BLaER1 treated with 17β-estradiol and CSF1 and Interleukin-3, amounts not matched to agents 10 nM and 100 nM (cell line): ENCODE data around the gene ME3.

Source experiments
- H3K27ac ChIP-seq, 11 experiments: shearing (Covaris generic); formaldehyde crosslinking; 2 replicates each; pipeline ENCODE4 v1.8.1; 2022
- H3K27me3 ChIP-seq, 11 experiments: shearing (Covaris generic); formaldehyde crosslinking; 2 replicates each; pipeline ENCODE4 v1.8.1; 2022
- H3K36me3 ChIP-seq, 11 experiments: shearing (Covaris generic); formaldehyde crosslinking; 2 replicates each; pipeline ENCODE4 v1.8.1; 2022
- H3K4me1 ChIP-seq, 10 experiments: shearing (Covaris generic); formaldehyde crosslinking; 2 replicates each; pipeline ENCODE4 v1.8.1; 2022
- H3K4me2 ChIP-seq, 11 experiments: shearing (Covaris generic); formaldehyde crosslinking; 2 replicates each; pipeline ENCODE4 v1.8.1; 2022
- H3K4me3 ChIP-seq, 10 experiments: shearing (Covaris generic); formaldehyde crosslinking; 2 replicates each; pipeline ENCODE4 v1.8.1; 2022
- H3K9ac ChIP-seq, 11 experiments: shearing (Covaris generic); formaldehyde crosslinking; 2 replicates each; pipeline ENCODE4 v1.8.1; 2022
- H3K9me3 ChIP-seq, 11 experiments: shearing (Covaris generic); formaldehyde crosslinking; replicated peaks in 1 of 11; 2 replicates each; pipeline ENCODE4 v1.8.1; 2022
- H4K20me1 ChIP-seq, 11 experiments: shearing (Covaris generic); formaldehyde crosslinking; 2 replicates each; pipeline ENCODE4 v1.8.1; 2022
- Cebpa-rat ChIP-seq, 11 experiments: shearing (Covaris generic); IDR thresholded peaks; 2 replicates each; pipeline ENCODE4 v1.8.1; 2022

Gene ME3

DNA sequence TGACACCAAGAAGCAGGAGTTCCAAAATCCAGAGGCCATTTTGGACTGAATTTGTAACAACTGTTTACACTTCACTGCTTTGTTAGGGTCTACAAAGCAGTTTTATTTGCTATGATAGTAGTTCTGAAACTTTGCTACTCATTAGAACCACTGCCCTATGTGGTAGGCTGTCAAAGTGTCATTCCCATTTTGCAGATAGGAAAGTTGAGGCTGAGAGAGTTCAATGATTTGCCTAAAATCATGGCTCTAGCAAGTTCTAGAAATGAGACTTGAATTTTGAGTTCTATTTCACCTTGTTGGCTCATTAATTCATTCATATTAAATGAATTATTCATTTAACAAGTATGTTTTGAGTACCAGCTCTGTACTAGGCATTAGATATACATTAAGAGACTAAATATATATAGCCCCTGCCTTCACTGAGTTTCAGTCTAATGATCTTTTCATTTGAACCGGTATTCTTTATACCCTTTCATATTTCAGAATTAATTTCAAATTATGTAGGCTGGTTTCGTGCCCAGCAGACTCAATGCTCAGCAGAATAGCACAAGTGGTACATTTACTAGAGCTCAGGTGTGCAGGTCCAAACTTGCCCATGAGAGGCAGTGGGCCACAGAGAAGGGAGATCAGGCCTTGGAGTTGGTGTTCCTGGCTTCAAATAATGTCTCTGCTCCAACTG lies 93.5 kb downstream of the ME3 start:
- H3K27me3 ChIP-seq = no peaks in the 10 kb centered on the region
- no peak overlapping the region for H3K4me3 ChIP-seq
- H4K20me1 ChIP-seq = no peaks in the 10 kb centered on the region
- H3K27ac ChIP-seq = no peak overlapping the region
- H3K4me1 ChIP-seq = no peaks in the 10 kb centered on the region
- H3K9ac ChIP-seq = no peak overlapping the region
- H3K4me2 ChIP-seq = no peak overlapping the region
- no peaks in the 10 kb centered on the region for H3K9me3 ChIP-seq
- H3K36me3 ChIP-seq = no peaks in the 10 kb centered on the region
- TF ChIP-seq Cebpa-rat (IDR thresholded peaks at IDR 0.05) = no peak

DNA sequence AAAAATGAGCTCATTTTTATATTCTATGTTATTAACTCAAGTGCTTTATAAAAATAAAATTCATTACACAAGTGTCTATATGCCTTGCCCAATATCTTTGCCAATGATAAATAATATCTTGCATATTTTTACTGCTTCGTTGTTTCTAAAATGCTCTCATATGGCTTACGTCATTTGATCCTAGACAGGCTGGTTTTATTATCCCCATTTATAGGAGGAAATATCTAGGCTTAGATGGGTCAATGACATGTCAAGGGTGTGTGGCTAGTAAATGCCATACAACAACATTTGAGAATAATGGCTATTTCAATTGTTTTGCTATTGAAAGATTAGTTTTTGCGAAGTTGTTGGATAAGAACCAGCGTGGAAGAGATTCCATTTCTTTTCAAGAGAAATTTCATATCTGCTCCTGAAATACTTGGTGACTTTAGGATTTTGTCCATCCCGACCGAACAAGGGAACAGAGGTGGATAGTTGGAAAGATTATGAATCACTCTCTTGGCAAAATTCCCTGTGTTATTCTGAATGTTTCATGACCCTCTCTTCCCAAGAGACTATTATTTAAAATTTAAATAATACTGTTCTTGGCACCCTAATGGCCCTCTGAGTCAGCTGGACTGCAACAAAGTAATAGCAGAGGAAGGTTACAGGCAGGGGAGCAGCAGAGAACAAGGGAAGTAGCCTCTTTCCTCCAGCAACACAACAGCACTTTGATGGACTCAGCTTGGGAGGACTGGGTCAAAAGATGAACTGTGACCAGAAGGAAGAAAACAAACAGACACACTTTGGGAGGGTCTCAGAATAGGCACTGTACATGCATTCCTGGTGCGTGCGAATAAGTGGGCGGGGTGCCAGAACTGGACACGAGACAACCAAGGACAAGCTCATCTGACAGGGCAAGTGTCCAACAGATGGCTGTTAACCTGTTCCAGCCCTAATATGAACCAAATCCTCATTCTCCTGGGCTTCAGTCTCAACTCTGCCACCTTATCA lies 94.5 kb downstream of the ME3 start:
- Histone ChIP-seq H3K27me3 (no peaks in the 10 kb centered on the region), H3K4me2 (no peak overlapping the region), H3K9ac (no peak overlapping the region), H3K9me3 (no peaks in the 10 kb centered on the region), H3K36me3 (no peaks in the 10 kb centered on the region), H4K20me1 (no peaks in the 10 kb centered on the region), H3K4me1 (peaks cover 0 to 6% (median 0%) of the 10 kb centered on the region in 10 experiments; a peak in 2 of 20 replicates), H3K27ac (no peak overlapping the region), H3K4me3 (no peak overlapping the region)
- TF ChIP-seq Cebpa-rat (IDR thresholded peaks at IDR 0.05) = no peak

DNA sequence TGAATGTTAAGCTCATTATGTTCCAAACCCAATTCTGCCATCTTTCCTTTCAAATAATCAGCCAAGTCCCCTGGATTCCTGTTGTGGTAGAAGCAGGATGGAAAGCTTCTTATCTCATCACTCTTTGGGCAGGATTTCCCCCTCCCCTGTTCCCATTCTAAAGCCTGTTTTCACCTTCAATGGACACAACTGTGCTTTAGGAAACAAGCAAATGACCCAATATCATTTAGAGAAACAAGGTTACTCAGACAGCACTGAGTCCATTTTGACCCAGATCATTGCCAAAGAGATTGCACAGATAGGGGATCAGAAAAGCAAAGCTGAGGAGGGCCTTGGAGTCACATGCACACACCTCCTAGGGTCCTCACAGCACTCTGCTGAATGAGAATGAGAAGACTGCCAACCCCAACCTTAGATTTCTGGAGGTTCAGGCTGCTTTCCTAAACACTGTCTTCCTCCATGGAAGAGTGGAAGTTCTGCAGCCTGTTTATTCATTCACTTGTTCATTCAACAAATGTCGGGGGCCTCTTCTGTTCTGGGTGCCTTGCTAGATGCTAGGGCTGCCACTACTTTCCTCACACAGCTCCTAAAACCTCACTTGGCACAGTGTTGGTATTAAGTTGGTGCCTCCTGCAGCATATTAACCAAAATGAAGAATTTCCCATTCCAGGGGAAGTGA lies 95.3 kb downstream of the ME3 start:
- Histone ChIP-seq H3K4me1 (peaks cover 0 to 6% (median 0%) of the 10 kb centered on the region in 10 experiments; a peak in 2 of 20 replicates), H3K27ac (no peak overlapping the region), H3K4me2 (no peak overlapping the region), H3K9me3 (no peaks in the 10 kb centered on the region), H3K27me3 (no peaks in the 10 kb centered on the region), H3K4me3 (no peak overlapping the region), H3K36me3 (no peaks in the 10 kb centered on the region), H3K9ac (no peak overlapping the region), H4K20me1 (no peaks in the 10 kb centered on the region)
- no peak for TF ChIP-seq Cebpa-rat (IDR thresholded peaks at IDR 0.05)

DNA sequence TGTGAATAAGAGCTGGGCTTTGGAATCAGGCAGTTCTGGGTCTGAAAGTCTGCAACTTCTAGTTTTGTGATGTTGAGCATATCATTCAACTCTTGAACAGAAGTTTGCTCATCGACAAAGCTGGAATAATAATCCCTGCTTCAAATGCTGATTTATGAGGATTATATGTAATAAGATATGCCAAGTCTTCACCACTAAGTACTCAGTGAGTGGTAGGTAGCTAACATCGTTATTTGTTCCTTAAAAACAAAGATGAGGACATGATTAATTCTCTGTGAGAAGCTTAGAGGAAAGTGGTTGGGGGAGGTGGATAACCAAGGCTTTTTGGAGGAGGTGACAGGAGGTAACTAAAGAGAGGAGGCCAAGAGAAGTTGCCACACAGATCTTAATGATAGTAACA lies 96.5 kb downstream of the ME3 start:
- H3K9ac ChIP-seq = no peak overlapping the region
- H3K27me3 ChIP-seq = no peaks in the 10 kb centered on the region
- no peaks in the 10 kb centered on the region for H4K20me1 ChIP-seq
- no peak for TF ChIP-seq Cebpa-rat (IDR thresholded peaks at IDR 0.05)
- H3K4me3 ChIP-seq = no peak overlapping the region
- no peak overlapping the region for H3K4me2 ChIP-seq
- no peaks in the 10 kb centered on the region for H3K9me3 ChIP-seq
- no peaks in the 10 kb centered on the region for H3K36me3 ChIP-seq
- H3K4me1 ChIP-seq = peaks cover 0 to 6% (median 0%) of the 10 kb centered on the region in 10 experiments; a peak in 2 of 20 replicates
- no peak overlapping the region for H3K27ac ChIP-seq

DNA sequence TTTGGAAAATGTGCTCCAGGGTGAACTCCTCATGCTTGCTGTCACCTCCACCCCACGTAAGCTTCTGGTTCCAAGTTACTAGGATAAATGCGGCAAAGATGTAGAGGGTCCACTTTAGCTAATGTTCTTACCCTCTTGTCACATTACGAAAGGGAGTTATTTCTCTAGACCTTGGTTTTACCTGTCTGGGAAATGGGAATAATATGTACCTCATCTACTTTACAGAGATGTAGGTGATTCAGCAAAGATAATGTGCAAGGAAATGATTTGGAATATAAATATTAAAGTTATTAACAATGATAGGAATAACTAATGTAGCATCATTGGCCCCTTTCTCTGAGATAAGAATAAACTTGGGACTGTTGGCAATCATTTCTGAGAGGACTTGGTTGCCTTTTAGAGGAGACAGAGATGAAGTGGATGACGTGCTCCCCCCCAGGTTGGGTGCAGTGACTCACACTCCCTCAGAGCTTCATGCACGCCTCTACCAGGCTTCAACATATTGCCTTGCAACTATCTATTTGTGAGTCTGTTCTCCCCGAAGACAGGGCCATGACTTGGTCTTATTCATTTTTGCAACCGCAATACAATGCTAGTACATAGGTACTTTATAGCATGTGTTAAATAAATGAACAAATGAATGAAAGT lies 97.1 kb downstream of the ME3 start:
- no peaks in the 10 kb centered on the region for H3K9me3 ChIP-seq
- H3K27me3 ChIP-seq = no peaks in the 10 kb centered on the region
- H3K27ac ChIP-seq = no peak overlapping the region
- no peak for TF ChIP-seq Cebpa-rat (IDR thresholded peaks at IDR 0.05)
- no peaks in the 10 kb centered on the region for H3K36me3 ChIP-seq
- no peaks in the 10 kb centered on the region for H4K20me1 ChIP-seq
- H3K4me2 ChIP-seq = no peak overlapping the region
- H3K4me3 ChIP-seq = no peak overlapping the region
- peaks cover 0 to 6% (median 0%) of the 10 kb centered on the region in 10 experiments; a peak in 2 of 20 replicates for H3K4me1 ChIP-seq
- H3K9ac ChIP-seq = no peak overlapping the region

DNA sequence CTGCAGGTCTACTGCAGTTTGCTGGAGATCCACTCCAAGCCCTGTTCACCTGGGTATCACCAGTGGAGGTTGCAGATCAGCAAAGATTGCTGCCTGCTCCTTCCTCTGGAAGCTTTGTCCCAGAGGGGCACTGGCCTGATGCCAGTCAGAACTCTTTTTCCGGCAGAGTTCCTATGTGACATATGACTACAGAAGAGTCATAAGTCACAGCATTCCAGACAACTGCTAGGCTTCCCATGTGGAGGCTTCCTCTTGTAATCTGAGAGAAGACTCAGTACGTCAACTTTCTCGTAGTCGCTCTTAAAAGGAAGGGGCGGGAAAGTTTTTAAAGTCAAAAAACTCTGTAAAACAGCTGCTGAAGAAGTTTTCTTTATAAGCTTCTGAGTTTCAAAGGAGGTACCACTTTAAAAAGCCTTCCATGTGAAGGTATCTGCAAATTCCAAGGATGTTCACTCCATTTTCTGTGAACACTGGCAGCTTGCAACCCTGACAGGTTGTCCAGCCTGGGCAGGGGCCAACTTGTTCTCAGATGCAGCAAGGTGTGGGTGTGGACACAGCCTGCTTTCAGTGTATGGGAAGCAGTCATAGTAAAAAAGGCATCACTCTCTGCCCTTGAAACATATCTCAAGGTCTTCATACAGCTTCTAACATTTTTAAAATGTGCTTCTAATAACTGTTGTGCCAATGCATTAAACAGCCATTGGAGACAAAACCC lies 97.8 kb downstream of the ME3 start:
- no peak overlapping the region for H3K4me2 ChIP-seq
- no peak overlapping the region for H3K9ac ChIP-seq
- peaks cover 0 to 6% (median 0%) of the 10 kb centered on the region in 10 experiments; a peak in 2 of 20 replicates for H3K4me1 ChIP-seq
- no peak overlapping the region for H3K4me3 ChIP-seq
- H4K20me1 ChIP-seq = no peaks in the 10 kb centered on the region
- H3K27me3 ChIP-seq = no peaks in the 10 kb centered on the region
- H3K9me3 ChIP-seq = no peaks in the 10 kb centered on the region
- no peak overlapping the region for H3K27ac ChIP-seq
- no peak for TF ChIP-seq Cebpa-rat (IDR thresholded peaks at IDR 0.05)
- H3K36me3 ChIP-seq = no peaks in the 10 kb centered on the region

DNA sequence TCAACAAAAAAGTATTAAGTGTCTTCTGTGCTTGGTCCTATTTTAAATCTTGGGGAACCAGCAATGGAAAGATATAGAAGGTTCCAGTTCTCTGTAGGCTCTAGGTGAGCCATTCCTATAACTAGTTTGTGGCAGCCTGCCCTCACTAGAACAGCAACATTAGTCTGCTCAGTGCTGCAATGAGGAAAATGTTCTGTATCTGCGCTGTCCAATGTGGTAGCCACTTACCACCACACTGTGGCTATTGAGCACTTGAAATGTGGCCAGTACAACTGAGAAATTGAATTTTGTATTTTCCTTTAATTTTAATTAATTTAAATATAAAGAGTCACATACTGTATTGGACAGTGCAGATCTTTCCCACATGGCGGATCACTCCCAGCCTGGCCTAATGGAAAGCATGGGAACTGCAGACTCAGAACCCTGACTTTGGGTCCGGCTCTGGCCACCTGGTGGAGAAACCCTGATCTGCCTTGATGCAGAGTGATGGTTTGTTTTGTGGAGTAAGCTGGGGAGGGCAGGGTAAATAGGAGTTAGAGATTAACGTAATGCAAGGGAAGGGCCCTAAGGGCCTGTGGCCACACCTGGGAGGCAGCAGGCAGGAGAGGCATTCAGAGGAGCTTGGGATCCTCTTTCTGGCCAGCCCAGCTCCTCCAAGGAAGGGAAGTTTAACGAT lies 101.0 kb downstream of the ME3 start:
- H3K9me3 ChIP-seq = no peaks in the 10 kb centered on the region
- H4K20me1 ChIP-seq = no peaks in the 10 kb centered on the region
- no peaks in the 10 kb centered on the region for H3K27me3 ChIP-seq
- peaks cover 0 to 8% (median 0%) of the 10 kb centered on the region in 10 experiments; a peak in 3 of 20 replicates for H3K4me1 ChIP-seq
- no peak overlapping the region for H3K4me3 ChIP-seq
- H3K36me3 ChIP-seq = no peaks in the 10 kb centered on the region
- H3K4me2 ChIP-seq = no peak overlapping the region
- H3K9ac ChIP-seq = no peak overlapping the region
- no peak for TF ChIP-seq Cebpa-rat (IDR thresholded peaks at IDR 0.05)
- no peak overlapping the region for H3K27ac ChIP-seq

DNA sequence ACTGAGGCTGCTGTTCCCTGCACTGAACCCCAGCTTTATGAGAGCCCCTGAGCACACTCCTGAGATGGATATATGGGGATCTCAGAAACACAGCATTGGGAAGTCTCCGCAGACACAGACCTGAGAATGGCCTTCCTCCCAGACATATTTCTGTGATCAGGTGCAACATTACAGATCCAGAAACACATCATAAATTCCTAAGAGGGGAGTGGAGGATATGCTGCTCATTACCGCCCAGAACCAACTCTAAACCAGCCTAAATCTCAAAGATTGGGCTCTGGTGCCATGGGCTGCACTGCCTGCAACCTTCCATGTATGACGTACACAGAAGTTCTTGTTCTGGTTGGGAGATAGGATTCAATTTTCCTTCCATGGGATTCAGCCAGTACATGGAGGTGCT lies 102.0 kb downstream of the ME3 start:
- Histone ChIP-seq H3K9me3 (no peaks in the 10 kb centered on the region), H3K4me1 (peaks cover 0 to 14% (median 4%) of the 10 kb centered on the region in 10 experiments; a peak in 4 of 20 replicates), H4K20me1 (no peaks in the 10 kb centered on the region), H3K27ac (no peak overlapping the region), H3K9ac (no peak overlapping the region), H3K4me3 (no peak overlapping the region), H3K4me2 (no peak overlapping the region), H3K27me3 (no peaks in the 10 kb centered on the region), H3K36me3 (no peaks in the 10 kb centered on the region)
- TF ChIP-seq Cebpa-rat (IDR thresholded peaks at IDR 0.05) = no peak
